HL-60/S4 (cell line): ENCODE data around the gene MAEL.

Source experiments
- in situ Hi-C: fragments of 300-500 bp; cut with MboI; formaldehyde crosslinking; loops from 2 replicates; pipeline ENCODE4 v1.14.3; 2022; ENCODE audit warnings: low sequenced_read_pairs

Gene MAEL

DNA sequence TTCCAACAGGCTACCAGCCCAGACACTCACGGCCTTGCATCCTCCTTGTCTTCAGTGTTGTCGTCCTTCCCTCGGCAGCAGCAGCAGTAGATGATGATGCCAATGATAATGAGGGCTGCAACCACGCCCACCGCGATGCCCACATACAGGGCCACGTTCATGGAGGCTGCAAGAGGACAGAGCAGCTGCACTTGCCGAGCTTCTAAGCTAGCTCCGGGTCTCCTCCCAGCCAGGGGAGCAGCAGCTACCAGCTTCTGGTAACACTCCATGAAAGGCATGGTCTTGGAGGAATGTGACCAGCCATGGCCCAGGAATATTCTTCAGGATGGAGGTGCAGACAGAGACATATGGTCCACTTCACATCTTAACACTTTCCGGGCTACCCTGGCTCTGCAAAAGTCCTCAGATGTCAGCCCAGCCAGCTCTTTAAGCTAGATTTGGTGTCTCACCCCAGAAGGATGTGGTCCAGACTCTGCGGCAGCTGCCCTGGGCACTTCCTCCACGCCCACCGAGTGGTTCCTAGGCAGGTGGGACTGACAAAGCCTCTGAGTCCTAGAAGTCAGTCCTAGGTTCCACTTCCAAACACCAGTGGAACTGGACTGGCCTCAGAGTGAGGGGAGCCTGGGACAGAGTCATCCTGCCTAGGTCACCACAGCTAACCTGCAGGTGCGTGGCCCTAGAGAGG is 66.0 kb downstream of the MAEL start:
- in situ Hi-C loops, result no loop called here

DNA sequence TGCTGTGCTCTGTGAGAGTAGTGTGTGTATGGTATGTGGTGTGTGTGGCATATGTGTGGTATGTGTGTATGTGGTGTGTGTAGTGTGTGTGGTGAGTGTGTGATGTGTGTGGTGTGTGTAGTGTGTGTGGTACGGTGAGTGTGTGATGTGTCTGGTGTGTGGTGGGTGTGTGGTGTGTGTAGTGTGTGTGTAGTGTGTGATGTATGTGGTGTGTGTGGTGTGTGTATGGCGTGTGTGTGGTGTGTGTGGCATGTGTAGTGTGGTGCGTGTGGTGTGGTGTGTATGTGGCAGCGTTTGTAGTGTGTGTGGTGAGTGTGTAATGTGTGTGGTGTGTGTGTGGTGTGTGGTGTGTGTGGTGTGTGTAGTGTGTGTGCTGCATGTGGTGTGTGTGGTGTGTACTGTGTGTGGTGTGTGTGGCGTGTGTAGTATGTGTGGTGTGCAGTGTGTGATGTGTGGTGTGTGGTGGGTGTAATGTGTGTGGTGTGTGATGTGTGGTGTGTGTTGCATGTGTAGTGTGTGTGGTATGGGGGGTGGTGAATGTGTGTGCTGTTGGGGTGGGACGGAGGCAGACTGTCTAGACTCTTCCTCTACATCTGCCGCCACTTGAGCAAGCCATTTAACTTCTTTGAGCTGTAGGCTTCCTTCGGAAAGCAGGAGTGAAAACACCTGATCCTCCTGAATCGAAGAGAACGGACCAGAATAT is 67.6 kb downstream of the MAEL start:
- in situ Hi-C loops, result no loop called here

DNA sequence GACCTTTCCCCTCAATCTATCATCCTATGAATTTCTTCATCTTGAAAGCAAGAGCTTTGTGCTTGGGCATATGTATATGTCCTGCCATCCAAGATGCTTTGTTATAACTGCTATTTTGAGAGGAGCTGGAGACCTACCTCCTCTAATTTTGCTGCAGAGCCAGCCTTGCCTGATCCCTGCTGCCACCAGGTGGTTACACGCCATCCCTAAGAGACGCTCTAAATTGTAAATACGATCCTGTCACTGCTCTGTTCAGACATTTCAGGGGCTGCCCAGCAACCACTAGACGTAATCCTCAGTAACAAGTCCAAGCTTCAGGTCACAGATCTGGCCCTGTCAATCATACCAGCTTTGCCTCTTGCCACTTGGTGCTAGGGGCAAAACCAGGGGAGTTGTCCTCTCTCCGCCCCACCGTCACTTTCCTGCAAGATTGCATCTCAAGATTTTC is 68.2 kb downstream of the MAEL start:
- in situ Hi-C loops, result no loop called here

DNA sequence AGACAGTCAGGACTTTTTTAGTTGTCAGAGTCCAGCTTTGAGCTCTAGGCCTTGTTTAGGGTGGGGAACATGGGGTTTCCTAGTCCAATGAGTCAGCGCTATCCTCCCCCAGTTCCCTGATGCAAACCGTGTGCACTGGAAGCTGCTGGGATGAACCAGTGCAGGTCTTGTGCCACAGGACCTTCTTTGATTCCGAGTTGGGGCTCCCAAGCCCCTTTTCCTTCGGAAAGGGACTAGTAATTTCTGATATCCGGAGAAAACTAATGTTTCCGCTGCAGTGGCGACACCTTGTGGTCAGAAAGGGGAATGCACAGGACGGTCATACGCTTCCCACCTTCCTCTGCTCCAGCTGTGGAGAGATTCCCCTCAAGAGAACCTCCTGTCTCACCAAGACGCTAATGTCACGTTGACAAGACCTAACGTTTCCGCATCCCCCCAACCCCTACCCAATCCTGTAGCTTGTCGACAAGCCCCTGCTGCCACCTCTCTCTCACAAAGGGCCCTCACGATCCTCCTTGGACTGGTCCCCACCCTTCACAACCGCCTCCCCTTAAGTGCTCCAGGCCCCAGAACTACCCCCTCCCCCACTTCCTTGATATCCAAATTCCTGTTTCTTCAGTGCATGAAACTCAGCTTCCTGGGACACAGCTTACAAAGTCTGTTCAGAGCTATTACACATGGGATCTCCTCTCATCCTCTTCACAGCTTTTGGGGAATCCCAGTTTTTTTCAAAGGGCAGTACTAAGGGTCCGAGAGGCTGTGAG is 70.1 kb downstream of the MAEL start:
- in situ Hi-C loops, result no loop called here

DNA sequence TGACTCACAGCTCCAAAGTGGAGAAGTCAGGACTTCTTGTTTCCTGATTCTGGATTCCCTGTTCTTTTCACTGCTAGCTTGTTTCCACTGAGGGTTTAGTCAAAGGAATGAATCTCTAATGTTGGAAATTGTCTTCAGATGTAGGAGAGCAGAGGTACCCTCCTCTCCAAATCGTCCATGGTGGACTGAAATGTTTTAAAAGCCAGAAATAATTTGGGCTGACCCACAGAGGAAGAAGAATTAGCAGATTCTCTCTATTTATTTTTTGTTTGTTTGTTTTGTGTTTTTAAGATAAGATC is 70.7 kb downstream of the MAEL start:
- in situ Hi-C loops, result loop anchor here (5.0 to 10.0 kb wide), 3 partner anchors 152 to 475 kb away; no protein-coding TSS in a partner anchor

DNA sequence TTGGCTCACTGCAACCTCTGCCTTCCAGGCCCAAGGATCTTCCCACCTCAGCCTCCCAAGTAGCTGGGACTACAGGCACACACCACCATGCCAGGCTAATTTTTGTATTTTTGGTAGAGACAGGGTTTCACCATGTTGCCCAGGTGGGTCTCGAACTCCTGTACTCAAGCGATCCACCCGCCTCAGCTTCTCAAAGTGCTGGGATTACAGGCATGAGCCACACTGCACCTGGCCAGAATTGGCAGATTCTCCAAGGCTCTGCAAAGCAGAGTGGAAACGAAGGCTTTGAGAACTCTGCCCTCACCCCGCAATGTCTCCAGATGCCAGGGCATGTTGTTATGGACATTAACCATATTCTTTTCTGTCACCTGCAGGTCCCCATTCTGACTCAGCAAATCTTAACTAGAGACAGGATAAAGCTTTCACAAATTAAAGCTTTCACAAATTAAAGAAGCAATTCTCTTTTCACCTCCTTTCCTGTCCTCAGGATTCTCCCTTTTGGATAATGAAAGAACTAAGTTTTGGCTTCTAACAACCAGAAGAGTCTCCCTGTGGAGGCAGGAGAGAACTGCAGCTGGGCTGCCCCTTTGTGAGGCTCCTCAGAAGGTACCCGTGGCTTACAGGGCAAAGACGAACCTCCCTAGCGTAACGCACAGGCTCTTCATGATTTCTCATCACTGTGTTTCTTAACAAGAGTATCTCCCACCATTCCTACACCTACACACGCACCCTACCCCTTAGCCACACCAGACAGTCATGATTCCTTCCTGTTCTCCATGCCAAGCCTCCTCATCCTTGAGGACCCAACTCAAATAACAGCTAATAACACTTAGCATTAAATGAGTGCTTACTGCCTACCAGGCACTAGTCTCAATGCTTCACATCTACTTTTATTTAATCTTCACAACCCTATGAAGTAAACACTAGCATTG is 71.3 kb downstream of the MAEL start:
- in situ Hi-C loops, result loop anchor here (5.0 to 10.0 kb wide), 3 partner anchors 153 to 474 kb away; no protein-coding TSS in a partner anchor

DNA sequence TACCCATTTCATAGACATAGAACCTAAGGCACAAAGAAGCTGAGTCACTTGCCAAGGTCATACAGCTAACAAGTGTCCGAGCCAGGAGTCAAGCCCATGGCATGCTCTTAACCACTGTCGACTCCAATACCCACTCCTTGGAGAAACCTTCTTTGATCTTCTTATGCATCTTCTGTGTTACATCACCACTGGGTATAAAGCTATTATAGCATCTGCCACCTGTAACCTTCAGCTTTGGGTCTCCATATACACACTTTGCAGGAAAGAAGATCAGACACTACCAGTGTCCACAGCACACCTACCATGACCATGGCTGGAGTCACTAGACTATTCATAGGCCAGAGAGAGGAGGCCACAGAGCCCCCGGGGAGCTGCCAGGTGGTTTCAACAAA is 72.0 kb downstream of the MAEL start:
- in situ Hi-C loops, result loop anchor here (5.0 to 10.0 kb wide), 3 partner anchors 154 to 474 kb away; no protein-coding TSS in a partner anchor

DNA sequence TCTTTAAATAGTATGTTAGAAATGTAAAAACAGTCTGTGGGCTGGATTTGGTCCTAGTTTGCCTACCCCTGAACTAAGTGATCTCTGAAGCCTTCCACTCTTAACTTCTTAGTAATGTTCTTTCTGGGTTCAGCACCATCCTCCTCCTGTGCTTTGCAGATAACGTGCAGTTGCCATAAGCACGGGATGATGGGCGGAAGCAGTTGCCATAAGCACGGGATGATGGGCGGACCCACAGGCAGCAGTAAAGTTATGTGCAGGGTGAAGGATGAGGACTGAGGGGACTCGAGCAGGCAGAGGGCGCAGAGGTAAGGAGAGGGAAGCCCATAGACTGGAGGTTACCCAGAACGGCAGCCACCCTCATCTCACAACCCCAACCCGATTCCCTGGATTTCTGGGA is 75.5 kb downstream of the MAEL start:
- in situ Hi-C loops, result loop anchor here (5.0 to 10.0 kb wide), 3 partner anchors 157 to 470 kb away; no protein-coding TSS in a partner anchor

DNA sequence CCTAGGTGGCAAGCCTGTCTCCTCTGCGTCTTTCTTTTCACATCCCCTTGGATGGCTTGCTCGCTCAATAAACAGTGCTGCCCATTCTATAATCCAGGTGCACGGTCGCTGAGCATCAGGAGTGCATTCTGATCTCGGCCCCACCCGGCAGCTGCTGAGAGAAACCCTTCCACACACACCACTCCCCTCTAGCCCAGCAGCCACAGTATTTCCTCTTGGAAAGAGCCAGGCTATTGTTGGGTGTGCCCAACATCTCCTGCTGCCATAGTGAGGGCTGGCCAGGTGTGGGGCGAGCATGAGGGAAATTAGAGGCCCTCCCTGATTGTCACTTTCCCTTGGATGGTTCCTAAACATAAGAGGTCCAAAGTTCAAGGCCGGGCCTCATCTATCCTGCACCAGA is 76.4 kb downstream of the MAEL start:
- in situ Hi-C loops, result loop anchor here (10.0 kb wide), 2 partner anchors 379 to 469 kb away; no protein-coding TSS in a partner anchor

DNA sequence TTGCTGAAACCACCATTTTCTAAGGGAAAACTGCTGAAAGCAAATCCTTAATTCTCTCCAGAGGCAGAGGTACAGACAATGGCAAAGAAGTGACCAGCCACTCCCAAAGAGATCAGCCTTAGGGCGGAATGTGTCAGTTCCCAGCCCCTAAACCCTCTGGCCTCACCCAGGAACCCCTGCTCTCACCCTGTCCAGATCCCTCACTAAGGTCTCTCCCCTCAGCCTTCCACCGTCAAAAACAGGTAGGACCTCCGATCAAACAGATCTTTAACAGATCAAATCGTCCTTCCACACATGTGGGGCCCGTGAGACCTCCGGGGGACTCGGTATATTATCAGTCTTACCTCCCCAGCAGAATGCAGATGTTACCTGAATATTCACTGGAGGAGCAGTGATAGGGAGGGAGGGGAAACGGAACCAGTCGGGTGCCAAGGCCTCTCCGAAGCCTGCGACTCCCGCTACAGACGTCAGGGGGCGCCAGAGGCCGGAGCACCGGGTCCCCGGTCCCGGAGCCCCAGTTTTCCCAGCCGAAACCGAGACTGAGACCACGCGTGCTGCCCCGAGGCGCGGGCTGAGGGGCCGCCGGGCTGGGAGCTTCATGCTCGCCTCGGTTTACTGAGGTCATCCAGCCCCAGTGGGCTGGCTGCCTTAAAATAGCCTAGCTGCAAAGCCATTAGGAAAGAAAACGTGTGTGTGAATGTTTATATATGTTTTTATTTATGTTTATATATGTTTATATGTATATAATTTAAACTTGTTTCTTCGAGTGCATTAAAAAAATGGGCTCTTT is 77.4 kb downstream of the MAEL start:
- in situ Hi-C loops, result loop anchor here (10.0 kb wide), 2 partner anchors 378 to 468 kb away; no protein-coding TSS in a partner anchor

DNA sequence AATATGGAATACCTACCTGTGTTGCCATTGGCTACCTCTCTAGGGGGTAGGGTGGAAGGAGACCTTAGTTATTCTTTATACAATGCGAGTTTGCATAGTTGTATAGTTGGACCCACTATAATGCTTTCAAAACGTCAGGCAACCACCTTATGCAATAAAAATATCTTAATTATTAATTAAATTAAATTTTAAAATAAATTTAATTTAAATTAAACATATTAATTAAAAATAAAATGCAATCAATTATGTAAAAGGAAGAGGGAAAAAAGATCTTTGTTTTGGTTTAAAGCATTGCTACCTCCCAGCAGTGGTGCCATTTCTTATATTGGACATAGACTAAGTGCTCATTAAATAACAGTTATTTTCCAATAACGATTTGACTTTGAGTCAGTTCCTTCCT is 78.8 kb downstream of the MAEL start:
- in situ Hi-C loops, result loop anchor here (10.0 kb wide), 2 partner anchors 377 to 467 kb away; no protein-coding TSS in a partner anchor

DNA sequence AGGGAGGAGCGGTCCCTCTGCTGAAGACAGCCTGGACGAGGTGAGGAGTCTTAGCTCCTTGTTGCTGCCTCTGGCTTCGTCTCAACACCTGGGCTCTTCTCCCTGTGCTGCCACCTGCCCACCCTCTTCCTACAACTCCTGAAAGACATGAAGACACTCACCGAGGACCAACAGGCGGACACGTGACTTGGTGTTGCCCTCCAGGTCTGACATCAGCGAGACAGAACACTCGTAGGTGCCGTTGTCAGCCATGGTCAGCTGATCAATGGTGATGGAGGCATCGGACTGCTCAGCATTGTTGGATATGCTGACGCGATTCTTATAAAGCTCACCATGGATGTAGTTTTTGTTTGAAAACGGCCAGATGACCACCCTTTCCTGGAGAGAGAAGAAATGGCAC is 79.7 kb downstream of the MAEL start:
- in situ Hi-C loops, result loop anchor here (10.0 kb wide), 2 partner anchors 376 to 466 kb away; no protein-coding TSS in a partner anchor

DNA sequence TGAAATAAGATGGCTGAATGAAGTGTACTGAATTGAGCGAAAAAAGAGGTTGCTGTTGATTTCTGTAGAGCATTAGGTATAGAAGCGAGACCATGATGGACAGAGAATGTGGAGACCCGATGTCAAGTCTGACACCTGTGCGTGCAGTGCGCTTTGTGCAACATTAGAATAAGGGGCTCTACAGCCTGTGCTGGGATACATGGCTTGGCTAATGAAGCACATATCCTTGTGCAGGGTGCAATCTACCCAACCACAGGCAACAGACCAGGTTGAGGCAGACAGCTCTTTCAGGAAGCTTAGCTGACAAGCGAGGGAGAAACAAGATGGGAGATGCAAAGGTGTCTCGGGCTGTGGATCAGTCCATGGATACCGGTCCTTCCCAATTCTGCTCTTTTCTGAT is 82.2 kb downstream of the MAEL start:
- in situ Hi-C loops, result no loop called here
